RWPE2 (cell line): ENCODE results near the gene INTU.
A peak's percentile ranks its signal among the peaks of the same experiment; 100 is the strongest.

Source experiments
- ATAC-seq: fragments of 200-7000 bp; cut with Tn5 transposase; 3 replicates; pipeline ENCODE4 v1.9.1; 2021; ENCODE audit warnings: low read depth
- DNase-seq: peaks from one replicate; pipeline ENCODE4 v3.0.0-alpha.2; 2020; ENCODE audit warnings: low spot score
- H3K27ac ChIP-seq: fragments of 450-650 bp; 2 replicates; pipeline ENCODE4 v1.5.1; 2017; ENCODE audit warnings: mild to moderate bottlenecking; ENCODE audit not compliant: poor library complexity, severe bottlenecking
- H3K27me3 ChIP-seq: fragments of 250-450 bp; sonication (Bioruptor Pico); 2 replicates; pipeline ENCODE4 v1.5.1; 2021; ENCODE audit warnings: mild to moderate bottlenecking, moderate library complexity; ENCODE audit not compliant: insufficient read depth, poor library complexity, severe bottlenecking
- H3K36me3 ChIP-seq: fragments of 250-450 bp; sonication (Bioruptor Pico); 2 replicates; pipeline ENCODE4 v1.5.1; 2020; ENCODE audit warnings: low read depth, mild to moderate bottlenecking, moderate library complexity
- H3K4me1 ChIP-seq: fragments of 250-450 bp; sonication (Bioruptor Pico); 2 replicates; pipeline ENCODE4 v1.5.1; 2021; ENCODE audit warnings: mild to moderate bottlenecking, moderate library complexity; ENCODE audit not compliant: insufficient read depth, poor library complexity, severe bottlenecking
- H3K4me3 ChIP-seq: fragments of 250-450 bp; sonication (Bioruptor Pico); 2 replicates; pipeline ENCODE4 v1.5.1; 2021; ENCODE audit warnings: mild to moderate bottlenecking, moderate library complexity; ENCODE audit not compliant: severe bottlenecking
- H3K9me3 ChIP-seq: fragments of 250-450 bp; sonication (Bioruptor Pico); 2 replicates; pipeline ENCODE4 v1.5.1; 2021; ENCODE audit warnings: mild to moderate bottlenecking, moderate library complexity; ENCODE audit not compliant: severe bottlenecking
- CTCF ChIP-seq: fragments of 450-650 bp; IDR thresholded peaks from one replicate; pipeline ENCODE4 v1.5.1; 2017; ENCODE audit warnings: mild to moderate bottlenecking, moderate library complexity; ENCODE audit not compliant: poor library complexity, severe bottlenecking

The INTU gene

GRCh38 chr4:127624173-127624572, 8.6 kb upstream of the INTU start:
- no peak for DNase-seq
- no peaks in the 10 kb centered on the region for H3K4me1 ChIP-seq
- ATAC-seq: no peak
- no peaks in the 10 kb centered on the region for H3K27me3 ChIP-seq
- H3K36me3 ChIP-seq: no peaks in the 10 kb centered on the region
- no peak for TF ChIP-seq CTCF
- H3K27ac ChIP-seq: no peak overlapping the region
- H3K9me3 ChIP-seq: no peaks in the 10 kb centered on the region
- H3K4me3 ChIP-seq: peak overlapping the region; percentile 49

- Histone ChIP-seq H3K4me3 (no peak overlapping the region), H3K36me3 (no peaks in the 10 kb centered on the region), H3K27me3 (no peaks in the 10 kb centered on the region), H3K4me1 (peaks cover 11% of the 10 kb centered on the region), H3K27ac (no peak overlapping the region), H3K9me3 (no peaks in the 10 kb centered on the region)
- TF ChIP-seq CTCF: no peak
- ATAC-seq: no peak
- no peak for DNase-seq
Measured at GRCh38 chr4:127629371-127629770, 3.4 kb upstream of the INTU start.

GRCh38 chr4:127630152-127630551, 2.6 kb upstream of the INTU start:
- no peaks in the 10 kb centered on the region for H3K27me3 ChIP-seq
- H3K36me3 ChIP-seq: no peaks in the 10 kb centered on the region
- no peak for TF ChIP-seq CTCF
- ATAC-seq: no peak
- no peaks in the 10 kb centered on the region for H3K9me3 ChIP-seq
- peaks cover 11% of the 10 kb centered on the region for H3K4me1 ChIP-seq
- no peak for DNase-seq
- H3K4me3 ChIP-seq: no peak overlapping the region
- H3K27ac ChIP-seq: no peak overlapping the region

- no peak for TF ChIP-seq CTCF
- ATAC-seq (0 out of 3 replicates have a peak, but pooled peaks have one; percentile 16), DNase-seq (no peak)
- Histone ChIP-seq H3K27ac (no peak overlapping the region), H3K4me3 (no peak overlapping the region), H3K27me3 (no peaks in the 10 kb centered on the region), H3K36me3 (no peaks in the 10 kb centered on the region), H3K9me3 (no peaks in the 10 kb centered on the region), H3K4me1 (peaks cover 11% of the 10 kb centered on the region)
Measured at GRCh38 chr4:127631420-127631819, 1.3 kb upstream of the INTU start.

GRCh38 chr4:127634181-127634580, 1.4 kb downstream of the INTU start:
- DNase-seq (no peak), ATAC-seq (no peak)
- Histone ChIP-seq H3K9me3 (no peaks in the 10 kb centered on the region), H3K36me3 (no peaks in the 10 kb centered on the region), H3K4me3 (no peak overlapping the region), H3K27ac (no peak overlapping the region), H3K4me1 (peaks cover 11% of the 10 kb centered on the region), H3K27me3 (no peaks in the 10 kb centered on the region)
- no peak for TF ChIP-seq CTCF
